GM23338 (cell line): ENCODE data around the gene SLC38A8. TPM values are rescaled to one million over a fixed set of nuclear protein-coding genes. Genes with fewer than 3 reads are reported as not detected.

Source experiments
- ATAC-seq: fragments of 200-7000 bp; cut with Tn5 transposase; 3 replicates; pipeline ENCODE4 v1.9.1; 2020
- DNase-seq: peaks from one replicate; pipeline ENCODE4 v3.0.0-alpha.2; 2015; ENCODE audit warnings: low spot score
- H2AFZ ChIP-seq: fragments of 200-600 bp; sonication (generic); 2 replicates; pipeline ENCODE4 v1.8.0; 2016; ENCODE audit warnings: antibody characterized with exemption, mild to moderate bottlenecking, moderate library complexity
- H3F3A ChIP-seq: fragments of 200-600 bp; sonication (generic); replicated peaks from 2 replicates; pipeline ENCODE4 v1.8.0; 2017; ENCODE audit warnings: antibody characterized with exemption, mixed run types, low read depth
- H3K27ac ChIP-seq: fragments of 200-600 bp; sonication (generic); 2 replicates; pipeline ENCODE4 v1.6.1; 2016; ENCODE audit warnings: low read depth
- H3K27me3 ChIP-seq: fragments of 200-600 bp; sonication (generic); 2 replicates; pipeline ENCODE4 v1.8.0; 2016; ENCODE audit warnings: mild to moderate bottlenecking, mixed run types, moderate library complexity; ENCODE audit not compliant: insufficient read depth
- H3K36me3 ChIP-seq: fragments of 200-600 bp; sonication (generic); 2 replicates; pipeline ENCODE4 v1.8.0; 2016; ENCODE audit warnings: mild to moderate bottlenecking; ENCODE audit not compliant: insufficient read depth
- H3K4me1 ChIP-seq: fragments of 200-600 bp; sonication (generic); 2 replicates; pipeline ENCODE4 v1.8.0; 2016; ENCODE audit warnings: mild to moderate bottlenecking, moderate library complexity; ENCODE audit not compliant: insufficient read depth
- H3K4me2 ChIP-seq: fragments of 200-600 bp; sonication (generic); 2 replicates; pipeline ENCODE4 v1.7.1; 2017; ENCODE audit warnings: mixed run types
- H3K4me3 ChIP-seq: fragments of 200-600 bp; sonication (generic); 2 replicates; pipeline ENCODE4 v1.6.1; 2016; ENCODE audit warnings: mixed run types
- H3K79me2 ChIP-seq: fragments of 200-600 bp; sonication (generic); replicated peaks from 2 replicates; pipeline ENCODE4 v1.8.0; 2017; ENCODE audit warnings: mild to moderate bottlenecking; ENCODE audit not compliant: insufficient read depth
- H3K9me2 ChIP-seq: fragments of 200-600 bp; sonication (generic); 2 replicates; pipeline ENCODE4 v1.8.0; 2017; ENCODE audit not compliant: insufficient read depth
- H4K20me1 ChIP-seq: fragments of 200-600 bp; sonication (generic); replicated peaks from 2 replicates; pipeline ENCODE4 v1.8.0; 2017; ENCODE audit warnings: mild to moderate bottlenecking; ENCODE audit not compliant: insufficient read depth
- H3K27ac Mint-ChIP-seq: 2 replicates; pipeline ENCODE4 v1.8.0; 2020; ENCODE audit warnings: inconsistent platforms, mild to moderate bottlenecking, moderate library complexity, mixed read lengths
- H3K27me3 Mint-ChIP-seq: 3 replicates; pipeline ENCODE4 v1.8.0; 2022; ENCODE audit warnings: low read depth, mild to moderate bottlenecking, moderate library complexity, mixed read lengths, inconsistent platforms; ENCODE audit not compliant: insufficient read depth, poor library complexity
- H3K36me3 Mint-ChIP-seq: 3 replicates; pipeline ENCODE4 v1.8.0; 2021; ENCODE audit warnings: low read depth, mild to moderate bottlenecking, inconsistent platforms, moderate library complexity, mixed read lengths
- H3K4me1 Mint-ChIP-seq: 3 replicates; pipeline ENCODE4 v1.8.0; 2020; ENCODE audit warnings: mild to moderate bottlenecking, inconsistent platforms, mixed read lengths
- H3K4me3 Mint-ChIP-seq: 3 replicates; pipeline ENCODE4 v1.8.0; 2021; ENCODE audit warnings: moderate library complexity, mild to moderate bottlenecking, inconsistent platforms, mixed read lengths
- H3K9me3 Mint-ChIP-seq: 3 replicates; pipeline ENCODE4 v1.8.0; 2020; ENCODE audit warnings: moderate library complexity, mild to moderate bottlenecking, inconsistent platforms, mixed read lengths
- CREB1 ChIP-seq: fragments of 250-450 bp; sonication (Bioruptor Pico); IDR thresholded peaks from 2 replicates; pipeline ENCODE4 v1.5.0; 2020; ENCODE audit warnings: low read depth, mild to moderate bottlenecking, moderate library complexity
- CTCF ChIP-seq, 2 experiments: fragments of 200-600 bp in 1 of 2; sonication (generic) in 1 of 2; conservative IDR thresholded peaks; 2 replicates each; pipeline versions ENCODE4 v1.5.1 to v1.6.1; 2016 to 2017; ENCODE audit warnings: antibody characterized with exemption in 2 of 2, low read depth in 2 of 2, mild to moderate bottlenecking in 2 of 2, moderate library complexity in 1 of 2
- ETS1 ChIP-seq: IDR thresholded peaks from 2 replicates; pipeline ENCODE4 v1.6.1; 2016; ENCODE audit warnings: antibody characterized with exemption
- EZH2 ChIP-seq: fragments of 200-600 bp; sonication (generic); IDR thresholded peaks from one replicate; pipeline ENCODE4 v1.8.0; 2017; ENCODE audit warnings: antibody characterized with exemption, mild to moderate bottlenecking, low read depth; ENCODE audit not compliant: unreplicated experiment
- EZH2phosphoT487 ChIP-seq: fragments of 200-600 bp; sonication (generic); IDR thresholded peaks from one replicate; pipeline ENCODE4 v1.8.1; 2018; ENCODE audit warnings: antibody characterized with exemption; ENCODE audit not compliant: unreplicated experiment
- JUNB ChIP-seq: IDR thresholded peaks from one replicate; pipeline ENCODE4 v1.6.1; 2016; ENCODE audit warnings: antibody characterized with exemption; ENCODE audit not compliant: unreplicated experiment
- NANOG ChIP-seq: IDR thresholded peaks from 2 replicates; pipeline ENCODE4 v1.6.1; 2016; ENCODE audit warnings: antibody characterized with exemption, borderline replicate concordance
- POLR2AphosphoS5 ChIP-seq: IDR thresholded peaks from 2 replicates; pipeline ENCODE4 v1.6.1; 2016; ENCODE audit warnings: antibody characterized with exemption, low read depth
- STAT1 ChIP-seq: IDR thresholded peaks from one replicate; pipeline ENCODE4 v1.6.1; 2016; ENCODE audit warnings: antibody characterized with exemption; ENCODE audit not compliant: unreplicated experiment
- ZNF114 ChIP-seq: fragments of 250-450 bp; sonication (Bioruptor Pico); IDR thresholded peaks from 2 replicates; pipeline ENCODE4 v1.5.0; 2020; ENCODE audit warnings: mild to moderate bottlenecking, moderate library complexity
- ZNF331 ChIP-seq: fragments of 250-450 bp; sonication (Bioruptor Pico); IDR thresholded peaks from 2 replicates; pipeline ENCODE4 v1.5.0; 2020; ENCODE audit warnings: low read depth, mild to moderate bottlenecking, moderate library complexity
- ZNF462 ChIP-seq: fragments of 250-450 bp; sonication (Bioruptor Pico); IDR thresholded peaks from 2 replicates; pipeline ENCODE4 v1.5.0; 2020; ENCODE audit warnings: mild to moderate bottlenecking, moderate library complexity
- polyA plus RNA-seq: library from polyadenylated mRNA; unstranded; fragments of >200 nt; fragmentation: Nextera tagmentation; extraction: Ambion mirVana; gene quantifications from 2 replicates; pipeline ENCODE4 v1.2.1, GENCODE V29; 2016
- total RNA-seq: library from RNA; depleted of rRNA; stranded (reverse); fragments of >200 nt; shearing (Covaris generic); gene quantifications from 2 replicates; pipeline ENCODE4 v1.2.3, GENCODE V29; 2014
- TF ChIP-seq, protein P1 (sequence below): IDR thresholded peaks from one replicate; pipeline ENCODE4 v1.6.1; 2018; ENCODE audit warnings: antibody characterized with exemption; ENCODE audit not compliant: unreplicated experiment

Gene SLC38A8
- total and polyA plus RNA-seq, 2 experiments from 2014 or later = not detected

GRCh38 chr16:83971165-83972130 lies 71.1 kb downstream of the SLC38A8 start:
- Mint-ChIP-seq H3K27ac (no peak overlapping the region), H3K27me3 (peaks cover 20% of the 10 kb centered on the region), H3K4me3 (no peak overlapping the region), H3K36me3 (no peaks in the 10 kb centered on the region), H3K9me3 (peaks cover 2% of the 10 kb centered on the region), H3K4me1 (peaks cover 9% of the 10 kb centered on the region)
- Histone ChIP-seq H3F3A (no peaks in the 10 kb centered on the region), H3K4me2 (no peak overlapping the region), H4K20me1 (no peaks in the 10 kb centered on the region), H3K4me1 (no peaks in the 10 kb centered on the region; the same call in 1 of the 2 replicates), H3K36me3 (no peaks in the 10 kb centered on the region), H3K4me3 (no peak overlapping the region), H3K79me2 (no peaks in the 10 kb centered on the region), H3K27ac (no peak overlapping the region), H2AFZ (no peak overlapping the region), H3K27me3 (peaks cover 13% of the 10 kb centered on the region), H3K9me2 (no peaks in the 10 kb centered on the region)
- DNase-seq (no peak), ATAC-seq (no peak)
- TF ChIP-seq ZNF331 (no peak), JUNB (no peak), EZH2phosphoT487 (no peak), ZNF462 (CRISPR knock-in tag) (no peak), CTCF (conservative IDR thresholded peaks at IDR 0.05; ENCODE audit: low read depth in 2 of 2) (no peak), EZH2 (no peak), ETS1 (no peak), NANOG (no peak), STAT1 (no peak), ZNF114 (CRISPR knock-in tag) (no peak), POLR2AphosphoS5 (no peak), CREB1 (CRISPR knock-in tag) (no peak)
- TF ChIP-seq, protein P1, sequence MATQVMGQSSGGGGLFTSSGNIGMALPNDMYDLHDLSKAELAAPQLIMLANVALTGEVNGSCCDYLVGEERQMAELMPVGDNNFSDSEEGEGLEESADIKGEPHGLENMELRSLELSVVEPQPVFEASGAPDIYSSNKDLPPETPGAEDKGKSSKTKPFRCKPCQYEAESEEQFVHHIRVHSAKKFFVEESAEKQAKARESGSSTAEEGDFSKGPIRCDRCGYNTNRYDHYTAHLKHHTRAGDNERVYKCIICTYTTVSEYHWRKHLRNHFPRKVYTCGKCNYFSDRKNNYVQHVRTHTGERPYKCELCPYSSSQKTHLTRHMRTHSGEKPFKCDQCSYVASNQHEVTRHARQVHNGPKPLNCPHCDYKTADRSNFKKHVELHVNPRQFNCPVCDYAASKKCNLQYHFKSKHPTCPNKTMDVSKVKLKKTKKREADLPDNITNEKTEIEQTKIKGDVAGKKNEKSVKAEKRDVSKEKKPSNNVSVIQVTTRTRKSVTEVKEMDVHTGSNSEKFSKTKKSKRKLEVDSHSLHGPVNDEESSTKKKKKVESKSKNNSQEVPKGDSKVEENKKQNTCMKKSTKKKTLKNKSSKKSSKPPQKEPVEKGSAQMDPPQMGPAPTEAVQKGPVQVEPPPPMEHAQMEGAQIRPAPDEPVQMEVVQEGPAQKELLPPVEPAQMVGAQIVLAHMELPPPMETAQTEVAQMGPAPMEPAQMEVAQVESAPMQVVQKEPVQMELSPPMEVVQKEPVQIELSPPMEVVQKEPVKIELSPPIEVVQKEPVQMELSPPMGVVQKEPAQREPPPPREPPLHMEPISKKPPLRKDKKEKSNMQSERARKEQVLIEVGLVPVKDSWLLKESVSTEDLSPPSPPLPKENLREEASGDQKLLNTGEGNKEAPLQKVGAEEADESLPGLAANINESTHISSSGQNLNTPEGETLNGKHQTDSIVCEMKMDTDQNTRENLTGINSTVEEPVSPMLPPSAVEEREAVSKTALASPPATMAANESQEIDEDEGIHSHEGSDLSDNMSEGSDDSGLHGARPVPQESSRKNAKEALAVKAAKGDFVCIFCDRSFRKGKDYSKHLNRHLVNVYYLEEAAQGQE = no peak
